HepG2 (cell line): ENCODE measurements around the gene SPAG5. TPM values are rescaled to one million over a fixed set of nuclear protein-coding genes. Genes with fewer than 3 reads are reported as not detected.

Experiments used
- ETV5 ChIP-seq: IDR thresholded peaks from 2 replicates; pipeline ENCODE4 v1.6.1; 2018; ENCODE audit warnings: missing biosample characterization, missing genetic modification reagents, inconsistent platforms, borderline replicate concordance
- FOSL2 ChIP-seq: sonication (generic); formaldehyde crosslinking; IDR thresholded peaks from 2 replicates; pipeline ENCODE4 v1.4.0; 2020; ENCODE audit warnings: missing genetic modification reagents
- KDM3A ChIP-seq: IDR thresholded peaks from 2 replicates; pipeline ENCODE4 v1.6.1; 2018; ENCODE audit warnings: low read depth, missing compliant biosample characterization
- KDM5A ChIP-seq: fragments of 200-600 bp; sonication (generic); IDR thresholded peaks from 2 replicates; pipeline ENCODE4 v1.7.0; 2018; ENCODE audit warnings: antibody characterized with exemption, mild to moderate bottlenecking, low read length, borderline replicate concordance
- NFKB2 ChIP-seq: sonication (generic); formaldehyde crosslinking; IDR thresholded peaks from 2 replicates; pipeline ENCODE4 v1.4.0; 2020; ENCODE audit warnings: missing genetic modification reagents, borderline replicate concordance
- SP1 ChIP-seq, 2 experiments: fragments of 450-650 bp in 1 of 2; sonication (generic) in 1 of 2; formaldehyde crosslinking in 1 of 2; IDR thresholded peaks; 2 replicates each; pipeline versions ENCODE4 v1.4.0 to v1.6.1; 2016 to 2020; ENCODE audit warnings: missing genetic modification reagents in 1 of 2
- SP5 ChIP-seq: IDR thresholded peaks from 2 replicates; pipeline ENCODE4 v1.6.1; 2016; ENCODE audit warnings: low read depth, borderline replicate concordance
- ZBTB20 ChIP-seq: sonication (generic); formaldehyde crosslinking; IDR thresholded peaks from 2 replicates; pipeline ENCODE4 v1.8.1; 2023; ENCODE audit warnings: missing genetic modification reagents, low read depth, mild to moderate bottlenecking, borderline replicate concordance
- ZFP90 ChIP-seq: sonication (generic); formaldehyde crosslinking; IDR thresholded peaks from 2 replicates; pipeline ENCODE4 v1.8.0; 2022; ENCODE audit warnings: missing genetic modification reagents, mild to moderate bottlenecking, inconsistent platforms, borderline replicate concordance
- ZMYM2 ChIP-seq: sonication (generic); formaldehyde crosslinking; IDR thresholded peaks from 2 replicates; pipeline ENCODE4 v1.8.0; 2022; ENCODE audit warnings: mild to moderate bottlenecking, missing genetic modification reagents
- ZNF292 ChIP-seq: sonication (generic); formaldehyde crosslinking; IDR thresholded peaks from 2 replicates; pipeline ENCODE4 v1.8.1; 2022; ENCODE audit warnings: mild to moderate bottlenecking, low read depth, missing genetic modification reagents, borderline replicate concordance
- ZNF569 ChIP-seq: sonication (generic); formaldehyde crosslinking; IDR thresholded peaks from 2 replicates; pipeline ENCODE4 v1.5.0; 2020; ENCODE audit warnings: mild to moderate bottlenecking, missing genetic modification reagents, moderate library complexity, borderline replicate concordance
- ZSCAN12 ChIP-seq: sonication (generic); formaldehyde crosslinking; IDR thresholded peaks from 2 replicates; pipeline ENCODE4 v1.9.0; 2021; ENCODE audit warnings: mild to moderate bottlenecking, missing genetic modification reagents
- ZSCAN22 ChIP-seq: sonication (generic); formaldehyde crosslinking; IDR thresholded peaks from 2 replicates; pipeline ENCODE4 v1.4.0; 2020; ENCODE audit warnings: mild to moderate bottlenecking, missing genetic modification reagents
- polyA plus RNA-seq, 8 experiments: library from polyadenylated mRNA; depleted of rRNA in 3 of 8; stranded (reverse) in 7 of 8; unstranded in 1 of 8; fragments of >200 nt; fragmentation: Illumina TruSeq in 4 of 8; extraction: Trizol in 4 of 8; gene quantifications; 2 replicates each; pipeline versions ENCODE4 v1.2.1 to v1.2.3, GENCODE V29; 2011 to 2016; ENCODE audit warnings: low read depth in 4 of 8, missing spikeins in 1 of 8, mixed read lengths in 1 of 8; ENCODE audit not compliant: insufficient read depth in 1 of 8
- total RNA-seq, 5 experiments: library from RNA; depleted of rRNA; stranded (reverse); fragments of >200 nt; fragmentation: Illumina TruSeq; extraction: Trizol; gene quantifications; 2 replicates each; pipeline ENCODE4 v1.2.3, GENCODE V29; 2016; ENCODE audit warnings: low read depth in 1 of 5
- TF ChIP-seq, protein P1 (sequence below): sonication (generic); formaldehyde crosslinking; IDR thresholded peaks from 2 replicates; pipeline ENCODE4 v1.5.1; 2020; ENCODE audit warnings: mild to moderate bottlenecking, missing genetic modification reagents, moderate library complexity
- TF ChIP-seq, protein P2 (sequence below): sonication (generic); formaldehyde crosslinking; IDR thresholded peaks from 2 replicates; pipeline ENCODE4 v1.5.0; 2020; ENCODE audit warnings: missing genetic modification reagents
- TF ChIP-seq, protein P3 (sequence below): sonication (generic); formaldehyde crosslinking; IDR thresholded peaks from 2 replicates; pipeline ENCODE4 v1.8.1; 2023; ENCODE audit warnings: mild to moderate bottlenecking, moderate library complexity, missing genetic modification reagents
- TF ChIP-seq, protein P4 (sequence below): sonication (generic); formaldehyde crosslinking; IDR thresholded peaks from 2 replicates; pipeline ENCODE4 v1.4.0; 2020; ENCODE audit warnings: missing genetic modification reagents
- TF ChIP-seq, protein P5 (sequence below), 2 experiments: sonication (generic) in 1 of 2; formaldehyde crosslinking in 1 of 2; IDR thresholded peaks; 2 replicates each; pipeline versions ENCODE4 v1.4.0 to v1.6.1; 2018 to 2020; ENCODE audit warnings: missing genetic modification reagents in 2 of 2, borderline replicate concordance in 1 of 2, low read depth in 1 of 2, mild to moderate bottlenecking in 1 of 2, missing biosample characterization in 1 of 2
- TF ChIP-seq, protein P6 (sequence below): sonication (generic); formaldehyde crosslinking; IDR thresholded peaks from 2 replicates; pipeline ENCODE4 v1.8.0; 2022; ENCODE audit warnings: mild to moderate bottlenecking, missing genetic modification reagents, moderate library complexity

SPAG5 gene
- total and polyA plus RNA-seq, 2 of the 13 experiments (the other 11 are each of a cell fraction or from before 2014, with no cell fraction given) = 41.4 to 98.0 TPM

DNA sequence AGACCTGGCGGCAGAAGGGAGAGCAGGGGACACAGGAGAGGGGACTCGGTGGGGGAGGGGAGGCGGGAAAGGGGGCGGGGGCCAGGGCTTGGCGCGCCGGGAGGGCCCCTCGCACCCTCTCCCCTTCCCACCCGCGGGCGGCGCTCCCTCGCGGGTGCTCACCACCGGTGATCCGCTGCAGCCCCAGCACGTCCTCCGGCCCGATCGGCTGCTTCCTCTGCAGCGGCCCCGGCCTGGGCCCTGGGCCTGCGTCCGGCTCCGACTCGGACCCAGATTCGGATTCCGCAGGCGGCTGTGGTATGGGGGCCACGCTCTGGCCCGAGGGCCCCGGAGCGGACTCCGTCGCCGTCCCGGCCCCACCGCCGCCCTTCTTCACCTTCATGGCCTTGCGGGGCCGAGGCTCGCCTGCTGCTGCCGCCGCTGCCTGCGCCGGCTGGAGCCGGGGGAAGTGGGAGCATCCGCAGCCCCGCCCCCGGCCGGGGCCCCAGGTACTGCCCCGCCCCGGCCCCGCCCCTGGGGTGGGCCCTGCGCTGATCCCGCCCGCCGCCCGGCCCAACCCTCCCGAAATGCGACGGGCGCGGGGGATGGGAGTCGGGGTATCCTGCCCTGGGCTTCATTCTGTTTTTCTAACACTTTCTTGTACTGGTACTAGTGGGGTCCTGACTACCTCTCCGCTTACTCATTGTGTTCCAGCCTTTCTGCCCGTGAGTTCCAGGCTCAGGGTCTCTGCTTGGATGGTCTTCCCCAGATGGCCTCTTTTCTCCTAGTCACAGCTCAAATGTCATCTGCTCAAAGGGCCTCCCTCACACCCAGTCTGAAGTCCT is 46.4 kb downstream of the SPAG5 start, which contains the start of gene UNC119 (continued):
- TF ChIP-seq, protein P1, sequence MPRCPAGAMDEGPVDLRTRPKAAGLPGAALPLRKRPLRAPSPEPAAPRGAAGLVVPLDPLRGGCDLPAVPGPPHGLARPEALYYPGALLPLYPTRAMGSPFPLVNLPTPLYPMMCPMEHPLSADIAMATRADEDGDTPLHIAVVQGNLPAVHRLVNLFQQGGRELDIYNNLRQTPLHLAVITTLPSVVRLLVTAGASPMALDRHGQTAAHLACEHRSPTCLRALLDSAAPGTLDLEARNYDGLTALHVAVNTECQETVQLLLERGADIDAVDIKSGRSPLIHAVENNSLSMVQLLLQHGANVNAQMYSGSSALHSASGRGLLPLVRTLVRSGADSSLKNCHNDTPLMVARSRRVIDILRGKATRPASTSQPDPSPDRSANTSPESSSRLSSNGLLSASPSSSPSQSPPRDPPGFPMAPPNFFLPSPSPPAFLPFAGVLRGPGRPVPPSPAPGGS (CRISPR knock-in tag) = 0 out of 2 replicates have a peak, but pooled peaks have one; percentile 35
- TF ChIP-seq ZNF292 (CRISPR knock-in tag) (no peak), FOSL2 (CRISPR knock-in tag) (no peak), ZMYM2 (CRISPR knock-in tag) (no peak), KDM5A (no peak; the same call in 1 of the 2 replicates), SP5 (CRISPR knock-in tag) (no peak), ZBTB20 (CRISPR knock-in tag) (no peak), NFKB2 (CRISPR knock-in tag) (no peak), KDM3A (0 out of 2 replicates have a peak, but pooled peaks have one; percentile 35), ZSCAN12 (CRISPR knock-in tag) (no peak), ZFP90 (CRISPR knock-in tag) (peak; percentile 56; the same call in 1 of the 2 replicates), ZNF569 (CRISPR knock-in tag) (no peak), SP1 (IDR thresholded peaks at IDR 0.05) (no peak), SP1 (CRISPR knock-in tag; IDR thresholded peaks at IDR 0.05) (peak; percentile 15; the same call in 1 of the 2 replicates), ZSCAN22 (peak; percentile 74; the same call in 1 of the 2 replicates), ETV5 (CRISPR knock-in tag) (peak; percentile 6; the same call in 1 of the 2 replicates)
- TF ChIP-seq, protein P2, sequence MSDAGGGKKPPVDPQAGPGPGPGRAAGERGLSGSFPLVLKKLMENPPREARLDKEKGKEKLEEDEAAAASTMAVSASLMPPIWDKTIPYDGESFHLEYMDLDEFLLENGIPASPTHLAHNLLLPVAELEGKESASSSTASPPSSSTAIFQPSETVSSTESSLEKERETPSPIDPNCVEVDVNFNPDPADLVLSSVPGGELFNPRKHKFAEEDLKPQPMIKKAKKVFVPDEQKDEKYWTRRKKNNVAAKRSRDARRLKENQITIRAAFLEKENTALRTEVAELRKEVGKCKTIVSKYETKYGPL (CRISPR knock-in tag) = 0 out of 2 replicates have a peak, but pooled peaks have one; percentile 32
- TF ChIP-seq, protein P3, sequence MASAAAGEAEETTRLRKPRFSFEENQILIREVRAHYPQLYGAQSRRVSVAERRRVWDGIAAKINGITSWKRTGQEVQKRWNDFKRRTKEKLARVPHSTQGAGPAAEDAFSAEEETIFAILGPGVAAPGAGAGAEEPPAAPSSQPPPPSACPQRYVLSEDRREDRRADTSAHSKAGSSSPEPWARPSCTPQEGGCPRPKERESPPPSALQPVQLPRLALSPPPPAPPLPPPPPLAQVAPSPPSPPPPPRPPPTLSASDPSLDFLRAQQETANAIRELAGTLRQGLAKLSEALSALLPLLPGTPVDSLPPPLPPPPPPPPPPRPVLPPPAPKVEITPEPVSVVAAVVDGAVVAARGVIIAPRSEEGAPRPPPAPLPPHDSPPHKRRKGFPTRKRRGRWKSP (CRISPR knock-in tag) = no peak
- TF ChIP-seq, protein P4, sequence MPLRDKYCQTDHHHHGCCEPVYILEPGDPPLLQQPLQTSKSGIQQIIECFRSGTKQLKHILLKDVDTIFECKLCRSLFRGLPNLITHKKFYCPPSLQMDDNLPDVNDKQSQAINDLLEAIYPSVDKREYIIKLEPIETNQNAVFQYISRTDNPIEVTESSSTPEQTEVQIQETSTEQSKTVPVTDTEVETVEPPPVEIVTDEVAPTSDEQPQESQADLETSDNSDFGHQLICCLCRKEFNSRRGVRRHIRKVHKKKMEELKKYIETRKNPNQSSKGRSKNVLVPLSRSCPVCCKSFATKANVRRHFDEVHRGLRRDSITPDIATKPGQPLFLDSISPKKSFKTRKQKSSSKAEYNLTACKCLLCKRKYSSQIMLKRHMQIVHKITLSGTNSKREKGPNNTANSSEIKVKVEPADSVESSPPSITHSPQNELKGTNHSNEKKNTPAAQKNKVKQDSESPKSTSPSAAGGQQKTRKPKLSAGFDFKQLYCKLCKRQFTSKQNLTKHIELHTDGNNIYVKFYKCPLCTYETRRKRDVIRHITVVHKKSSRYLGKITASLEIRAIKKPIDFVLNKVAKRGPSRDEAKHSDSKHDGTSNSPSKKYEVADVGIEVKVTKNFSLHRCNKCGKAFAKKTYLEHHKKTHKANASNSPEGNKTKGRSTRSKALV = 0 out of 2 replicates have a peak, but pooled peaks have one; percentile 24
- TF ChIP-seq, protein P5, sequence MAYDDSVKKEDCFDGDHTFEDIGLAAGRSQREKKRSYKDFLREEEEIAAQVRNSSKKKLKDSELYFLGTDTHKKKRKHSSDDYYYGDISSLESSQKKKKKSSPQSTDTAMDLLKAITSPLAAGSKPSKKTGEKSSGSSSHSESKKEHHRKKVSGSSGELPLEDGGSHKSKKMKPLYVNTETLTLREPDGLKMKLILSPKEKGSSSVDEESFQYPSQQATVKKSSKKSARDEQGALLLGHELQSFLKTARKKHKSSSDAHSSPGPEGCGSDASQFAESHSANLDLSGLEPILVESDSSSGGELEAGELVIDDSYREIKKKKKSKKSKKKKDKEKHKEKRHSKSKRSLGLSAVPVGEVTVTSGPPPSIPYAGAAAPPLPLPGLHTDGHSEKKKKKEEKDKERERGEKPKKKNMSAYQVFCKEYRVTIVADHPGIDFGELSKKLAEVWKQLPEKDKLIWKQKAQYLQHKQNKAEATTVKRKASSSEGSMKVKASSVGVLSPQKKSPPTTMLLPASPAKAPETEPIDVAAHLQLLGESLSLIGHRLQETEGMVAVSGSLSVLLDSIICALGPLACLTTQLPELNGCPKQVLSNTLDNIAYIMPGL (CRISPR knock-in tag; IDR thresholded peaks at IDR 0.05; ENCODE audit: borderline replicate concordance in 1 of 2, low read depth in 1 of 2) = peak; percentile 31 to 40; a peak in 2 of 4 replicates
- TF ChIP-seq, protein P6, sequence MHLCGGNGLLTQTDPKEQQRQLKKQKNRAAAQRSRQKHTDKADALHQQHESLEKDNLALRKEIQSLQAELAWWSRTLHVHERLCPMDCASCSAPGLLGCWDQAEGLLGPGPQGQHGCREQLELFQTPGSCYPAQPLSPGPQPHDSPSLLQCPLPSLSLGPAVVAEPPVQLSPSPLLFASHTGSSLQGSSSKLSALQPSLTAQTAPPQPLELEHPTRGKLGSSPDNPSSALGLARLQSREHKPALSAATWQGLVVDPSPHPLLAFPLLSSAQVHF (CRISPR knock-in tag) = no peak
